ENCODE measurements around the gene LRP8. TPM values are rescaled to one million over a fixed set of nuclear protein-coding genes. Genes with fewer than 3 reads are reported as not detected.

Gene LRP8
- total RNA-seq, 1 donor from 2014 or later: 4.4 TPM

- Mint-ChIP-seq H3K4me3 (ENCODE audit: low read depth) (no peak overlapping the region), H3K9me3 (ENCODE audit: low read depth) (no peaks in the 10 kb centered on the region), H3K27ac (no peak overlapping the region), H3K27me3 (no peaks in the 10 kb centered on the region), H3K4me1 (ENCODE audit: low read depth) (no peaks in the 10 kb centered on the region), H3K36me3 (ENCODE audit: insufficient read depth) (peaks cover 6% of the 10 kb centered on the region)
- TF ChIP-seq CTCF (IDR thresholded peaks at IDR 0.05; ENCODE audit: unreplicated experiment): no peak
- no peak for DNase-seq (ENCODE audit: low spot score, unreplicated experiment)
These were observed 55.5 kb downstream of the LRP8 start for GRCh38 chr1:53272349-53272748.

- Mint-ChIP-seq H3K4me1 (ENCODE audit: low read depth) (no peaks in the 10 kb centered on the region), H3K36me3 (ENCODE audit: insufficient read depth) (peaks cover 6% of the 10 kb centered on the region), H3K4me3 (ENCODE audit: low read depth) (no peak overlapping the region), H3K9me3 (ENCODE audit: low read depth) (no peaks in the 10 kb centered on the region), H3K27ac (no peak overlapping the region), H3K27me3 (no peaks in the 10 kb centered on the region)
- TF ChIP-seq CTCF (IDR thresholded peaks at IDR 0.05; ENCODE audit: unreplicated experiment): no peak
- DNase-seq (ENCODE audit: low spot score, unreplicated experiment): no peak
These were observed 56.3 kb downstream of the LRP8 start for GRCh38 chr1:53271446-53272090.

- Mint-ChIP-seq H3K4me3 (ENCODE audit: low read depth) (no peak overlapping the region), H3K36me3 (ENCODE audit: insufficient read depth) (peaks cover 6% of the 10 kb centered on the region), H3K4me1 (ENCODE audit: low read depth) (no peaks in the 10 kb centered on the region), H3K9me3 (ENCODE audit: low read depth) (no peaks in the 10 kb centered on the region), H3K27me3 (no peaks in the 10 kb centered on the region), H3K27ac (no peak overlapping the region)
- DNase-seq (ENCODE audit: low spot score, unreplicated experiment): no peak
- no peak for TF ChIP-seq CTCF (IDR thresholded peaks at IDR 0.05; ENCODE audit: unreplicated experiment)
These were observed 57.0 kb downstream of the LRP8 start for GRCh38 chr1:53270873-53271272.

GRCh38 chr1:53270107-53270506 is 57.8 kb downstream of the LRP8 start:
- Mint-ChIP-seq H3K9me3 (ENCODE audit: low read depth) (no peaks in the 10 kb centered on the region), H3K36me3 (ENCODE audit: insufficient read depth) (peaks cover 6% of the 10 kb centered on the region), H3K27ac (no peak overlapping the region), H3K27me3 (no peaks in the 10 kb centered on the region), H3K4me1 (ENCODE audit: low read depth) (no peaks in the 10 kb centered on the region), H3K4me3 (ENCODE audit: low read depth) (no peak overlapping the region)
- DNase-seq (ENCODE audit: low spot score, unreplicated experiment): no peak
- TF ChIP-seq CTCF (IDR thresholded peaks at IDR 0.05; ENCODE audit: unreplicated experiment): no peak

- DNase-seq (ENCODE audit: low spot score, unreplicated experiment): no peak
- Mint-ChIP-seq H3K27ac (no peak overlapping the region), H3K4me1 (ENCODE audit: low read depth) (no peaks in the 10 kb centered on the region), H3K9me3 (ENCODE audit: low read depth) (no peaks in the 10 kb centered on the region), H3K4me3 (ENCODE audit: low read depth) (no peak overlapping the region), H3K36me3 (ENCODE audit: insufficient read depth) (peaks cover 6% of the 10 kb centered on the region), H3K27me3 (no peaks in the 10 kb centered on the region)
- TF ChIP-seq CTCF (IDR thresholded peaks at IDR 0.05; ENCODE audit: unreplicated experiment): no peak
These were observed 60.1 kb downstream of the LRP8 start for GRCh38 chr1:53267761-53268160.
